ENCODE data around the gene CASKIN1. TPM values are rescaled to one million over a fixed set of nuclear protein-coding genes. Genes with fewer than 3 reads are reported as not detected.

Gene CASKIN1
- total RNA-seq, 3 donors from 2014 or later (not counting 1 experiment from before 2014, with no cell fraction given): not detected

- no peaks in the 10 kb centered on the region for H3K9me3 Mint-ChIP-seq
- ATAC-seq (no peak), DNase-seq (no peak)
- no peak overlapping the region for H3K4me3 Mint-ChIP-seq
- H3K4me1 Mint-ChIP-seq: peaks cover 0 to 20% of the 10 kb centered on the region in 2 donors
- H3K27ac Mint-ChIP-seq: no peak overlapping the region
- TF ChIP-seq CTCF (IDR thresholded peaks at IDR 0.05): no peak
- no peaks in the 10 kb centered on the region for H3K27me3 Mint-ChIP-seq (ENCODE audit: low read depth in 2 of 2)
- Histone ChIP-seq H3K36me3 (ENCODE audit: control insufficient read depth, insufficient read depth, low read length) (peaks cover 49% of the 10 kb centered on the region), H3K27me3 (ENCODE audit: control insufficient read depth, insufficient read depth, low read length) (no peaks in the 10 kb centered on the region), H3K27ac (ENCODE audit: low read length) (no peak overlapping the region), H3K9me3 (ENCODE audit: control insufficient read depth, insufficient read depth, low read length) (no peaks in the 10 kb centered on the region), H3K4me1 (ENCODE audit: control insufficient read depth, insufficient read depth, low read length) (peaks cover 16% of the 10 kb centered on the region), H3K4me3 (ENCODE audit: low read length) (no peak overlapping the region)
- no peaks in the 10 kb centered on the region for H3K36me3 Mint-ChIP-seq
- intact Hi-C loops (cut with micrococcal nuclease): no loop called here
- WGBS (ENCODE audit: insufficient coverage): 96% methylated on average over 25 of the region's 25 CpGs
Measured at GRCh38 chr16:2228161-2228824, 31.9 kb upstream of the CASKIN1 start.

GRCh38 chr16:2226918-2227317 is 30.5 kb upstream of the CASKIN1 start:
- H3K4me1 ChIP-seq (ENCODE audit: control insufficient read depth, insufficient read depth, low read length): peaks cover 22% of the 10 kb centered on the region
- H3K27me3 ChIP-seq (ENCODE audit: control insufficient read depth, insufficient read depth, low read length): no peaks in the 10 kb centered on the region
- Mint-ChIP-seq H3K4me1 (peaks cover 0 to 24% of the 10 kb centered on the region in 2 donors), H3K27ac (no peak overlapping the region), H3K4me3 (no peak overlapping the region), H3K9me3 (no peaks in the 10 kb centered on the region), H3K27me3 (ENCODE audit: low read depth in 2 of 2) (no peaks in the 10 kb centered on the region), H3K36me3 (no peaks in the 10 kb centered on the region)
- no peak overlapping the region for H3K27ac ChIP-seq (ENCODE audit: low read length)
- H3K9me3 ChIP-seq (ENCODE audit: control insufficient read depth, insufficient read depth, low read length): no peaks in the 10 kb centered on the region
- ATAC-seq (no peak), DNase-seq (no peak)
- H3K36me3 ChIP-seq (ENCODE audit: control insufficient read depth, insufficient read depth, low read length): peaks cover 36% of the 10 kb centered on the region
- intact Hi-C loops (cut with micrococcal nuclease): no loop called here
- H3K4me3 ChIP-seq (ENCODE audit: low read length): no peak overlapping the region
- WGBS (ENCODE audit: insufficient coverage): 97% methylated on average over 6 of the region's 6 CpGs
- no peak for TF ChIP-seq CTCF (IDR thresholded peaks at IDR 0.05)

GRCh38 chr16:2226245-2226793 is 29.9 kb upstream of the CASKIN1 start:
- Mint-ChIP-seq H3K36me3 (no peaks in the 10 kb centered on the region), H3K4me1 (peaks cover 0 to 24% of the 10 kb centered on the region in 2 donors), H3K27ac (no peak overlapping the region), H3K4me3 (peak overlapping the region; percentile 35), H3K27me3 (ENCODE audit: low read depth in 2 of 2) (no peaks in the 10 kb centered on the region), H3K9me3 (no peaks in the 10 kb centered on the region)
- no peak for DNase-seq
- H3K4me3 ChIP-seq (ENCODE audit: low read length): no peak overlapping the region
- peaks cover 22% of the 10 kb centered on the region for H3K4me1 ChIP-seq (ENCODE audit: control insufficient read depth, insufficient read depth, low read length)
- peaks cover 31% of the 10 kb centered on the region for H3K36me3 ChIP-seq (ENCODE audit: control insufficient read depth, insufficient read depth, low read length)
- TF ChIP-seq CTCF (IDR thresholded peaks at IDR 0.05): no peak
- no peaks in the 10 kb centered on the region for H3K27me3 ChIP-seq (ENCODE audit: control insufficient read depth, insufficient read depth, low read length)
- 77% methylated on average over 9 of the region's 9 CpGs for WGBS (ENCODE audit: insufficient coverage)
- H3K27ac ChIP-seq (ENCODE audit: low read length): no peak overlapping the region
- ATAC-seq: no peak
- no peaks in the 10 kb centered on the region for H3K9me3 ChIP-seq (ENCODE audit: control insufficient read depth, insufficient read depth, low read length)
- intact Hi-C loops (cut with micrococcal nuclease): no loop called here

Data from natural killer cell (primary cell).